SJSA1 (cell line): ENCODE results near the gene ELOF1. TPM values are rescaled to one million over a fixed set of nuclear protein-coding genes. Genes with fewer than 3 reads are reported as not detected.

Source experiments
- total RNA-seq: library from RNA; depleted of rRNA; stranded (reverse); fragments of >200 nt; shearing (Covaris generic); gene quantifications from 2 replicates; pipeline ENCODE4 v1.2.3, GENCODE V29; 2014; rRNA removed

Gene ELOF1
- total RNA-seq, 1 experiment from 2014 or later: 61.6 TPM

Other genes starting within 250 kb of the ELOF1 start
- 0.38 and 1.4 TPM in 2 replicates for gene RAB3D, start 219.6 kb downstream of the ELOF1 start, total RNA-seq
- 113 and 138 TPM in 2 replicates for gene TMEM205, start 213.0 kb downstream of the ELOF1 start, total RNA-seq
- 5.1 and 7.3 TPM in 2 replicates for gene CCDC159, start 212.7 kb downstream of the ELOF1 start, total RNA-seq
- 22.3 and 22.5 TPM in 2 replicates for gene PLPPR2, start 203.8 kb downstream of the ELOF1 start, total RNA-seq
- 0.38 and 0.79 TPM in 2 replicates for gene SWSAP1, start 184.6 kb downstream of the ELOF1 start, total RNA-seq
- 2.6 and 4.5 TPM in 2 replicates for gene EPOR, start 174.9 kb downstream of the ELOF1 start, total RNA-seq
- 0.22 TPM in 1 of 2 replicates, not detected in the other for gene RGL3, start 139.9 kb downstream of the ELOF1 start, total RNA-seq
- 0.24 TPM in 1 of 2 replicates, not detected in the other for gene ODAD3, start 124.1 kb downstream of the ELOF1 start, total RNA-seq
- 91.2 and 110 TPM in 2 replicates for gene PRKCSH, start 123.6 kb downstream of the ELOF1 start, total RNA-seq
- 1.3 TPM in 1 of 2 replicates, not detected in the other for gene ELAVL3, start 78.2 kb downstream of the ELOF1 start, total RNA-seq
- 2.3 and 4.8 TPM in 2 replicates for gene ZNF653, start 53.4 kb downstream of the ELOF1 start, total RNA-seq
- gene ECSIT, start 30.1 kb downstream of the ELOF1 start, total RNA-seq: 29.5 and 60.6 TPM in 2 replicates
- 73.5 and 93.9 TPM in 2 replicates for gene CNN1, start 20.4 kb downstream of the ELOF1 start, total RNA-seq
- gene ACP5, start 18.4 kb upstream of the ELOF1 start, total RNA-seq: not detected in 2 replicates
- gene ZNF627, start 38.3 kb upstream of the ELOF1 start, total RNA-seq: 14.6 and 14.7 TPM in 2 replicates
- 3.3 and 7.4 TPM in 2 replicates for gene ZNF823, start 179.7 kb upstream of the ELOF1 start, total RNA-seq
- gene ZNF441, start 207.8 kb upstream of the ELOF1 start, total RNA-seq: 3.8 and 7.8 TPM in 2 replicates
- 0.39 TPM in 1 of 2 replicates, not detected in the other for gene ZNF491, start 239.3 kb upstream of the ELOF1 start, total RNA-seq